Panc1 (cell line): ENCODE measurements around the gene VWA5B2. TPM values are rescaled to one million over a fixed set of nuclear protein-coding genes. Genes with fewer than 3 reads are reported as not detected.

Source experiments
- ATAC-seq: fragments of 200-7000 bp; cut with Tn5 transposase; 2 replicates; pipeline ENCODE4 v1.9.1; 2020; ENCODE audit warnings: mild to moderate bottlenecking, moderate library complexity
- BruUV-seq: library from RNA; stranded (reverse); fragments of 400-500 nt; replicated peaks from 2 replicates; lab custom pipeline; 2021; lab: Mats Ljungman, UMichigan
- CTCF ChIA-PET: fragments of 300-600 bp; sonication (Branson Sonifier 250); formaldehyde crosslinking; loops from one replicate; lab custom pipeline; 2022; ENCODE audit warnings: antibody characterized with exemption; lab: Charles Lee
- POLR2A ChIA-PET: fragments of 300-600 bp; sonication (Branson Sonifier 250); formaldehyde crosslinking; loops from one replicate; lab custom pipeline; 2022; ENCODE audit warnings: antibody characterized with exemption; lab: Charles Lee
- DNase-seq: peaks from one replicate; pipeline ENCODE4 v3.0.0-alpha.2; 2010; ENCODE audit warnings: low read depth, low spot score
- H3K27ac ChIP-seq: 2 replicates; pipeline ENCODE4 v1.5.1; 2011; ENCODE audit warnings: mild to moderate bottlenecking, low read length, inconsistent platforms
- H3K27me3 ChIP-seq: fragments of 200-500 bp; sonication (Bioruptor generic); 2 replicates; pipeline ENCODE4 v1.6.0; 2014; ENCODE audit warnings: low read length, inconsistent platforms; ENCODE audit not compliant: control insufficient read depth, insufficient read depth
- H3K36me3 ChIP-seq: fragments of 200-500 bp; sonication (Bioruptor generic); 2 replicates; pipeline ENCODE4 v1.5.1; 2014; ENCODE audit warnings: inconsistent platforms, mild to moderate bottlenecking, low read length, moderate library complexity; ENCODE audit not compliant: control insufficient read depth, insufficient read depth
- H3K4me1 ChIP-seq: 2 replicates; pipeline ENCODE4 v1.5.1; 2011; ENCODE audit warnings: inconsistent platforms, mild to moderate bottlenecking, low read length, moderate library complexity; ENCODE audit not compliant: control insufficient read depth, insufficient read depth
- H3K4me3 ChIP-seq, 2 experiments: 2 replicates each; pipeline ENCODE4 v1.5.1; 2011 to 2012; ENCODE audit warnings: low read depth in 2 of 2, low read length in 2 of 2, mild to moderate bottlenecking in 2 of 2, inconsistent platforms in 1 of 2, moderate library complexity in 1 of 2
- H3K9me3 ChIP-seq: fragments of 200-500 bp; sonication (Bioruptor generic); 2 replicates; pipeline ENCODE4 v1.5.1; 2014; ENCODE audit warnings: low read depth, mild to moderate bottlenecking, inconsistent platforms, low read length, moderate library complexity; ENCODE audit not compliant: control insufficient read depth, insufficient read depth
- CTCF ChIP-seq: fragments of 450-650 bp; IDR thresholded peaks from 2 replicates; pipeline ENCODE4 v1.5.1; 2017; ENCODE audit warnings: mild to moderate bottlenecking
- POLR2AphosphoS5 ChIP-seq: IDR thresholded peaks from 2 replicates; pipeline ENCODE4 v1.6.1; 2012; ENCODE audit warnings: mild to moderate bottlenecking, low read depth, low read length, moderate library complexity
- REST ChIP-seq, 2 experiments: IDR thresholded peaks; 2 replicates each; pipeline ENCODE4 v1.6.1; 2011 to 2012; ENCODE audit warnings: low read depth in 2 of 2, control low read depth in 1 of 2, low read length in 1 of 2, mild to moderate bottlenecking in 1 of 2, moderate library complexity in 1 of 2; ENCODE audit not compliant: insufficient read depth in 1 of 2
- SIN3A ChIP-seq: IDR thresholded peaks from 2 replicates; pipeline ENCODE4 v1.6.1; 2012; ENCODE audit warnings: low read depth, mild to moderate bottlenecking, low read length, moderate library complexity, borderline replicate concordance; ENCODE audit not compliant: insufficient read depth
- TCF7L2 ChIP-seq: IDR thresholded peaks from 2 replicates; pipeline ENCODE4 v1.6.1; 2011; ENCODE audit warnings: mild to moderate bottlenecking, low read depth, low read length, inconsistent platforms
- in situ Hi-C: cut with HindIII; loops from 2 replicates; pipeline ENCODE4 v1.10.0; 2016; ENCODE audit warnings: low sequenced_read_pairs, low pct_unique_long_range_greater_than_20kb
- intact Hi-C: fragments of 100-400 bp; cut with micrococcal nuclease; formaldehyde crosslinking; loops from one replicate; pipeline ENCODE4 v1.10.0; 2022; ENCODE audit not compliant: unreplicated experiment
- total RNA-seq: library from RNA; stranded (reverse); gene quantifications from one replicate; pipeline ENCODE4 v1.2.1, GENCODE V29; 2021; ENCODE audit not compliant: unreplicated experiment

The VWA5B2 gene
- total RNA-seq, 1 experiment from 2014 or later: 0.28 TPM

- ChIA-PET POLR2A (interaction anchor here (0.6 kb wide), 1 partner anchor 42 kb away, joined by 3 read pairs; no protein-coding TSS in a partner anchor), CTCF (interaction anchor here (0.6 to 0.7 kb wide), 2 partner anchors 18 to 104 kb away, joined by 3 to 6 read pairs; no protein-coding TSS in a partner anchor)
- H3K27ac ChIP-seq: no peak overlapping the region
- no peak for TF ChIP-seq POLR2AphosphoS5
- no peak for TF ChIP-seq TCF7L2
- no peak for TF ChIP-seq REST (IDR thresholded peaks at IDR 0.05; ENCODE audit: insufficient read depth in 1 of 2, low read depth in 2 of 2, low read length in 1 of 2)
- no peak for TF ChIP-seq SIN3A
- no peak for TF ChIP-seq CTCF
- H3K27me3 ChIP-seq: no peaks in the 10 kb centered on the region
- intact Hi-C loops (no loop called here), in situ Hi-C loops (no loop called here)
- no peak overlapping the region for H3K4me3 ChIP-seq
- DNase-seq: no peak
- H3K9me3 ChIP-seq: no peaks in the 10 kb centered on the region
- no TSS peak for BruUV-seq
- no peaks in the 10 kb centered on the region for H3K36me3 ChIP-seq
- ATAC-seq: no peak
- peaks cover 6% of the 10 kb centered on the region for H3K4me1 ChIP-seq
These were observed 8.9 kb downstream of the VWA5B2 start for GRCh38 chr3:184238246-184238818.

GRCh38 chr3:184239221-184239620 is 9.8 kb downstream of the VWA5B2 start:
- Histone ChIP-seq H3K9me3 (no peaks in the 10 kb centered on the region), H3K27ac (no peak overlapping the region), H3K4me3 (no peak overlapping the region), H3K4me1 (peaks cover 6% of the 10 kb centered on the region), H3K36me3 (no peaks in the 10 kb centered on the region), H3K27me3 (no peaks in the 10 kb centered on the region)
- ChIA-PET CTCF (no interaction called here), POLR2A (no interaction called here)
- no TSS peak for BruUV-seq
- DNase-seq: no peak
- intact Hi-C loops: no loop called here
- in situ Hi-C loops: no loop called here
- no peak for TF ChIP-seq POLR2AphosphoS5
- no peak for TF ChIP-seq SIN3A
- TF ChIP-seq TCF7L2: no peak
- no peak for TF ChIP-seq REST (IDR thresholded peaks at IDR 0.05; ENCODE audit: insufficient read depth in 1 of 2, low read depth in 2 of 2, low read length in 1 of 2)
- no peak for TF ChIP-seq CTCF
- no peak for ATAC-seq
